ENCODE data around the gene PFDN5.
A peak's percentile ranks its signal among the peaks of the same experiment; 100 is the strongest.

Gene PFDN5

DNA sequence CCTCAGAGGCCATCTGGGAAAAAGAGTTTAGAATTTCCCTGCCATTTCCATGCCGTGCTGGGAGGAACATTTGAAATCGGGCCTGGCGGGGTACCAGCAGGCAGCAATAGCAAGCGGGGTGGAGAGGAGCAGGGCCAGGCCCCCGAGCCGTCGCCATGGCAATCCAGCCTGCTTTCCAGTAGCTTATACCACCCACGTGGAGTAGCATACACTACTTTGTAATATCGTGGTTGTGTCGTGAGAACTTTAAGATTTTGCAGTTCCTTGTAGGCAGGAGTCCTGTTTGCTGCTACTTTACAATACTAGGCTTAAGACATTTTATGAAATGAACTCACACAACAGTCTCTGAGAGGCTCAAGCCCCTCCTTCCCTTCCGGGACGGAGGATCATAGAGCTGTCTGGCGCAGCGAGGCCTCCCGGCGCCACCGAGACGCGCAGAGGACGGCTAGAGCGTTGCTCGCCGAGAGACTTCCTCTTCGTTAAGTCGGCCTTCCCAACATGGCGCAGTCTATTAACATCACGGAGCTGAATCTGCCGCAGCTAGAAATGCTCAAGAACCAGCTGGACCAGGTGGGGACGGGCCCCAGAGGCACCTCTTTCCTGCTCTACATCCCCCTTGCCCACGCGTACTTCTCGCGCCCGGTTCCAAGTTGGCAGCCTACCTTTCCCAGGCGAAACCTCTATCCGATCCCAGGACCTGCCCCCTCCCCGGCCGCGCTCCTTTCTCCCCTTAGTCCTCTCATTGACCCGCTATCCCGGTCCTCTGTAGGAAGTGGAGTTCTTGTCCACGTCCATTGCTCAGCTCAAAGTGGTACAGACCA lies at the start of gene PFDN5:
Gene PFDN5, plus strand, starts transcription at position 473 of the 821 bp plus-strand sequence. Its CDS starts 26 bp downstream, at position 499.
- DNase-seq = peak; percentile 87

DNA sequence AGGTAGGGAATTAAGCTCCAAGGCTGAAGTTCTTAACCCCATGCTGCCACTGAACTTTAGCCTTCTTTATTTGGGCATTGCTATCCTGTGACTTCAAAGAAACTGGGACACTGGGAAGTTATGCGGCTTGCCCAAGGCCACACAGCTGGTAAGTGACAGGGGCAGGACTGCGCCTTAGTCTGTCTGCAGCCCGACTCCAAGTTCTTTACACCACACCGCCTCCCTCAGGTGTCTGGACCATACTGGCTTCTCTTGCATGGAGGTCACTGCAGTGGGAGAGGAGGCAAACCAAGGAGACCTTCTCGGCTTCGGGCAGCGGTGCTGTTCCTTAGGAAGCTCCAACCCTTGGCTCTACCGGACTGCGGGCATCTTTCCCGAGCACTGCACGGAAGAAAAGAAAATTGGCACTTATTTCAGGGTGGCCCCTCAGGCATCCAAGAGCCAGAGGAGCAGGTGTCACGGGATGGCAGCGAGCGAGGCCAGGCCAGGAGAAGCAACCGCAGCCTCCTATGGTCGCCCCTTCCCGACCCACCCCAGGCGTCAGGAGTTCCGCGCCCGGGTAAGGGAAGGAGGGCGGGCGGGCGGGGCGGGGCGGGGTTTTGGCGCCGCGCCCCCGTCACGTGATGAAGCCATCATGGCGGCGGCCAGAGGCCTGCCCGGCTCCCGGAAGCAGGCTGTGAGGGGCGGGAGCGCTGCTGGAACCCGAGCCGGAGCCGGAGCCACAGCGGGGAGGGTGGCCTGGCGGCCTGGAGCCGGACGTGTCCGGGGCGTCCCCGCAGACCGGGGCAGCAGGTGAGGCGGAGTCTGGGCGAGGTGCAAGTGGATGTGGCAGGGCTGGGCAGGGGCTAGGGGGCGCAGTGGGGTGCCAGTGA lies 43.6 kb upstream of the PFDN5 start:
- peak; percentile 80 for DNase-seq

DNA sequence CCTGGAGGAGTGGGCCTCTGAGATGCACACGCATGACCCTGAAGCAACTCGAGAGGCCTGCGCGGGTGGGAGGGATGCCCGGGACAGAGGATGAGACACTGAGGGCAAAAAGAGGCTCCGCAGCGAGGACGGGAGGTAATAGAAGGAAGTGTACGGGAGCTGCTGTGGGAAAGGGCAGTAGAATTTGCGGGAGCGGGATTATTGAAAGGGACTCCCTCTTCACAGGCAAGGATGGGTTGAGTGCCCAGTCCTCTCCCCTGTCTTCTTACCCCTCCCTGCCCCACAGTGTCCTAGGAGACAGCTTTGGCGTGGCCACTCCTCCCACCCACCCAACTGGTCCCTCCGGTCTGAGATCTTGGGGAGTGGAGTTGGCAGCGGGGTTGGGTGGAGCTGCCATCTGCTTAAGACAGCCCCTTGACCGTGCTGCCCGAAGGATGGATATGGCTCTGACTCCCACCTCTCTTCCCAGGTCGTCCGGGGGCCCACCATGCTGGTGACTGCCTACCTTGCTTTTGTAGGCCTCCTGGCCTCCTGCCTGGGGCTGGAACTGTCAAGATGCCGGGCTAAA lies 42.9 kb upstream of the PFDN5 start:
- peak; percentile 41 for DNase-seq

DNA sequence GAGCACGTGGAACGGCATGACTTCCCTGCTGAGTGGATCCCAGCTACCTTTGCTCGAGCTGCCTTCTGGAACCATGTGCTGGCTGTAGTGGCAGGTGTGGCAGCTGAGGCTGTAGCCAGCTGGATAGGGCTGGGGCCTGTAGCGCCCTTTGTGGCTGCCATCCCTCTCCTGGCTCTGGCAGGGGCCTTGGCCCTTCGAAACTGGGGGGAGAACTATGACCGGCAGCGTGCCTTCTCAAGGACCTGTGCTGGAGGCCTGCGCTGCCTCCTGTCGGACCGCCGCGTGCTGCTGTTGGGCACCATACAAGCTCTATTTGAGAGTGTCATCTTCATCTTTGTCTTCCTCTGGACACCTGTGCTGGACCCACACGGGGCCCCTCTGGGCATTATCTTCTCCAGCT lies 42.0 kb upstream of the PFDN5 start:
- DNase-seq = no peak

DNA sequence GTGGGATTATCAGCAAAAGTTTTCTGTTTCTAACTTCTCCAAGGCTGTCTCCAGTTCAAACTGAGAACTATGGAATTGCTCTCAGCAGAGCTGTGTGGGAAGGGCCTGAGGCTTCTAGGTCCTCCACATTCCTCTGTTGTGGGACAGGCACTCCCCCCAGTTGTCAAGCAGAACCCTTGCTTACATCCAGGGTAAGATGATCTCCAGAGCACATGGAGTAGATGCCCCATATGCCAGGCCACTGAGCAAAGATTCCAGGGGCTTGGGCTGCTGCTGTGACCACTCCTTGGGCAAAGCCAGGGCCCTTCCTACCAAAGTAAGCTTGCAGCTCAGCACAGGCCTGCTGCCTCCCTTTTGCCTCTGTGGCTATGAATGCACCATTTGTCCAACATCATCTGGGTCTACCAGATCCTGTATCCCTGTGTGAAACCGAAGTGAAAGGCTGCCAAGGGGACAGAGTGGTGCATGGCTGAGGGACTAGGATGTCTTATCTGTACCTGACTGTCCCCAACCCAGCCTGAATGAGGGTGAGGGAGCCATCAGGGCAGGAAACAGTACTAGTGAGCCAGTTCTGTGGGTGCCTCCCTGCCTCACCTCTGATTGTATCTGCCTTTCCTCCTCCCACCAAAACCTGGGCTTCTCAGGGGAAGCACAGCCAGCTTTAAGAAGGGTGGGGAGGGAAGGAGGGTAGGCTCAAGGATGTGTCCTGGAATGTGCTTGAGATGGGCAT lies 40.4 kb upstream of the PFDN5 start:
- DNase-seq = peak; percentile 30

DNA sequence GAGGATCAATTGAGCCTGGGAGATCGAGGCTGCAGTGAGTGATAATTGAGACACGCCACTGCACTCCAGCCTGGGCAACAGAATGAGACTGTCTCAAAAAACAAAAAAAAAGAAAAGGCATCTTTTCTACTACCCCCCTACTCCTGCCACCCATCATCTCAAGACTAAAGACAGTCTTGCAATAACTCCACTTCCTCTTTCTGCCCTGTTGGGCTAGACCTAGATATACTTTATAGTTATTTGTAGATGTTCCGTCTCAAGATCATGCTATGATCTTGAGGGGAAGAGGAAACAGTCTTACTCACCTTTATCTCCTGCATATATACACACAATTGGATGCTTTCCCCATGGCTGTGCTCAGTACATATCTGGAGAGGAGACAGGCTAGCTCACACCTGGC lies 39.3 kb upstream of the PFDN5 start:
- DNase-seq = no peak

DNA sequence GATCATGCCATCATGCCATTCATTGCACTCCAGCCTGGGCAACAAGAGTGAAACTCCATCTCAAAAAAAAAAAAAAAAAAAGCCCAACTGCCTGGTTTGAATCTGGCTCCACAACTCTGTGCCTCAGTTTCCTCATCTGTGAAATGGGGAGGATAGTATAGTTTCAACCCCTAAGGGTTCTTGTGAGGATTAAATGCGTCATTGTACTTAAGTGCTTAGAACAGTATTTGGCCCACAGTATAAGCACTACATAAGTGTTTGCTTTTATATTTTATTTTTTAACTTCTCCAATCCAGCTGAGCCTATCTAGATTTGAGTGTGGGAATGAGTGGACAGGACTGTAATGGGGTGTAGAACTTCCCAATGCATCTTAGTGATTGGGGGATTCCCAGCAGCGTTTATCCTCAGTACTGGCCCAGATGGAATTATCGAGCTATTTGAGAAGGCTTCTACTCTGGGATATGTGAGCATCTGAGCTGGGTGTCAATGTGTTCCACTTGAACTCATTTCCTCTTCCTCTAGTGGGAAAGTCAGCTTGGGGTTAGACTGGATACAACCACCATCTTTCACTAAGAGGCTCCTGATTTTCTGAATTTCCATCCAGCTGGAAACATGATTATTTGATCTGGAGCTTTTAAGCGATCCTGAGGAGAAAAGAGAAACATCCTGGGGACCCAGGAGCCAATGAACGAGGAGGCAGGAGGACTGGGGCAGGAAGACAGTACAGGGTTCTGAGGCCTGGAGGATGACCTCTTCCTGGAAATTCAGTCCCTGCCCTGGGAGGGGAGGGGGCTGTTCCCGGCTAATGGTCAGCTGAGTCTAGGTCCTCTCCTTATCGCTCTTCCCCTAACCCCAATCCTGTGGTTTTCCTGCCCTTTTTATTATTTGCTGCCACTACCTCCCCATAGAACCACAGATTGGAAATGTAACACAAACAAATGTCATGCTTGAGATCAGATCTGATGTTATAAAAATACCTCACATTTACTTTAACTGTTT lies 36.5 kb upstream of the PFDN5 start:
- no peak for DNase-seq

DNA sequence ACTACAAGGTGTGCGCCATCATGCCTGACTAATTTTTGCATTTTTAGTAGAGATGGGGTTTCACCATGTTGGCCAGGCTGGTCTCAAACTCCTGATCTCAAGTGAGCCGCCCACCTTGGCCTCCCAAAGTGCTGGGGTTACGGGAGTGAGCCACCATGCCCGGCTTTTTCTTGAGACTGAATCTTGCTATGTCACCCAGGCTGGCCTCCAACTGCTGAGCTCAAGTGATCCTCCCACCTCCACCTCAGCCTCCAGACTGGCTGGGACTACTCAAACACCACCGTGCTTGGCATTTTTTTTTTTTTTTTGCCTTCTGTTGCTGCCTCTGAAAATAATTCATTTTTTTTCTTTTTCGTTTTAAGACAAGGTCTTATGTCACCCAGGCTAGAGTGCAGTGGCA lies 35.5 kb upstream of the PFDN5 start:
- no peak for DNase-seq

DNA sequence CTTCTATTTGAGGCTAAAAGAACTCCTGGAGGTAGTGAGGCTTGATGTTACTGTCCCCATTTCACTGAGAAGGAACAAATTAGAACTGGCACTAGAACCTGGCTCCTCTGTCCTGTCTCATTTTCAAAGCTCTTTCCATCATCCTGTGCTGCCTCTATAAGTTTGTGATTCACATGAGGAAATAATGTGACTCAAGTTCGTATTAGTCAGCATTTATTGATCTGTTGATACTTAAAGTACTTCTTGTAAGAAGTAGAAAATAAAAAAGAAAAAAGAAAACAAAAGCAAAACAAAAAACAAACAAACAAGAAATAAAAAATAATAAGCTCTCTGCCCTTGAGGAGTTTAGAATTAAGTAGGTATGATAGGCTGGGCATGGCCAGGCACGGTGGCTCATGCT lies 29.6 kb upstream of the PFDN5 start:
- no peak for DNase-seq

DNA sequence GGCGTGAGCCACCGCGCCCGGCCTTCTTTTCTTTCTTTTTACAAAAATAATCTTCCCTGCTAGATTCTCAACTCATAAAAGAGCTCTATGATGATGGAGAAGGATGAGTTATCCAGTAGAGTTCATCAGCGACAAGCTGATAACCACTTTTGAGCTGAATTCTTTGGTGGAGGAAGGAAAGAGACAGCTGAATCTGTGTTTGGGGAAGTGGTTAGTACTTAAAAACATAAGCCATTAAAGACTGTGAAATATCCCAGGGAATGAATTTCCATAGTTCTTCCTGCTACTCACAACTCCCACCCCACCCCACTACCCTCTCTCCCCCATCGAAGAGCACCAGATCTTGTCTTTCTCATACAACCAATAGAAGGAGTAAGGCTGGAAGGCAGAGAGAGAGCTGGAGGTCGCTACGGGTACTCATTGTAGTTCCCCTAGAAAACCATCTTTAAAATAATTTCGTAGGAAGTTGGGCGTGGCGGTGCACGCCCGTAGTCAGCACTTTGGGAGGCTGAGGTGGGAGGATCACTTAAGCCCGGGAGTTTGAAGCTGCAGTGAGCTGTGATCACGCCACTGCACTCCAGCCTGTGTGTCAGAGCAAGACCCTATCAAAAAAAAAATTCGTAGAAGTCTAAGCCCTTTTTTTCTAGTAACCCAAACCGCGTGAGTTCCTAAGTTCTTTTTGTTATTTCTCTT lies 27.9 kb upstream of the PFDN5 start:
- peak; percentile 63 for DNase-seq

DNA sequence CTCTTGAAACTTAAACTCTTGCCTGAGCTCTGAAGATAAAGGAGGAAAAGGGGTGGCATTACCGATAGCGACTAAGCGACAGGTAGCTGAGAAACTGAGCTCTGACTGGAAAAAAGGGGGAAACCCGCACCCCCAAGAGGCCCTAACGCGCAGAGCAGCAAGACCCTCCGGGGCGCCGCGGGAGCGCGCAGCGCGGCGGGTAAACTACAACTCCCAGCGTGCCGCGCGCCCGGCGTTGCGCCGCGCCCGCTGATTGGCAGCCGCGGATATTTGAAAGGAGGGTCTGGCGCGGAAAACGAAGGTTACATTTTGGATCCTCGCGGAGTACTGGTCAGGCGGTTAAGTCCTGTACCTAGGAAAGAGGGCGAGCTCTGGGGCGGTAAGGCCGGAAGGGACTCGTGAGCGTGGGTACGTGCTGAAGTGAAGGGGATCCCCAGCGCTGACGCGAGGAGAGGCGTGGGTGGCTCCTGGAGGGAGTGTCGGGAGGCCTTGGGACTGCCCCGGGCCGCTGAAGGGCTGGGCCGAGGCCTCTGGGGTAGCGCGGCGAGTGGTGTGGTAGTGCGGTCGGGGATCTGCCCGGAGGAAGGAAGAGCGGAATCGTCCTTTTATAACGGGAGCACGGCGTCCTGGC lies 27.2 kb upstream of the PFDN5 start, which contains the start of gene ESPL1:
Gene ESPL1, plus strand, starts transcription at position 301 of the 631 bp plus-strand sequence. CDS start 468 bp downstream, outside the sequence.
- peak; percentile 92 for DNase-seq

DNA sequence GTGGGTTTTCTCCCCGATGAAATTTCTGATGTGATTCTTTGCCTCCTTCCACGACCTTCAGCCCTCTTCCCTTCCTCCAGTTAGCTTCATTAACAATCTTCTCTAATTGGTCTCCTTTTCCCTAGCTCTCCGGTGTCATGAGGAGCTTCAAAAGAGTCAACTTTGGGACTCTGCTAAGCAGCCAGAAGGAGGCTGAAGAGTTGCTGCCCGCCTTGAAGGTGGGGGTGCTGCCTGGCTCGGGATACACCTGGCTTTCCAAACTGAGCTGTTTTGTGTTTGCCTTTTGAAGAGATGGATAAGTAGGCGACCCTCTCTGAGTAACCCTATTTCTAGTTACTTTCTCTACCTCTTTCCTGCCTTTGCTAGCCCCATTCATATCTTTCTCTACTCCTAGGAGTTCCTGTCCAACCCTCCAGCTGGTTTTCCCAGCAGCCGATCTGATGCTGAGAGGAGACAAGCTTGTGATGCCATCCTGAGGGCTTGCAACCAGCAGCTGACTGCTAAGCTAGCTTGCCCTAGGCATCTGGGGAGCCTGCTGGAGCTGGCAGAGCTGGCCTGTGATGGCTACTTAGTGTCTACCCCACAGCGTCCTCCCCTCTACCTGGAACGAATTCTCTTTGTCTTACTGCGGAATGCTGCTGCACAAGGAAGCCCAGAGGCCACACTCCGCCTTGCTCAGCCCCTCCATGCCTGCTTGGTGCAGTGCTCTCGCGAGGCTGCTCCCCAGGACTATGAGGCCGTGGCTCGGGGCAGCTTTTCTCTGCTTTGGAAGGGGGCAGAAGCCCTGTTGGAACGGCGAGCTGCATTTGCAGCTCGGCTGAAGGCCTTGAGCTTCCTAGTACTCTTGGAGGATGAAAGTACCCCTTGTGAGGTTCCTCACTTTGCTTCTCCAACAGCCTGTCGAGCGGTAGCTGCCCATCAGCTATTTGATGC lies 26.4 kb upstream of the PFDN5 start:
- no peak for DNase-seq

DNA sequence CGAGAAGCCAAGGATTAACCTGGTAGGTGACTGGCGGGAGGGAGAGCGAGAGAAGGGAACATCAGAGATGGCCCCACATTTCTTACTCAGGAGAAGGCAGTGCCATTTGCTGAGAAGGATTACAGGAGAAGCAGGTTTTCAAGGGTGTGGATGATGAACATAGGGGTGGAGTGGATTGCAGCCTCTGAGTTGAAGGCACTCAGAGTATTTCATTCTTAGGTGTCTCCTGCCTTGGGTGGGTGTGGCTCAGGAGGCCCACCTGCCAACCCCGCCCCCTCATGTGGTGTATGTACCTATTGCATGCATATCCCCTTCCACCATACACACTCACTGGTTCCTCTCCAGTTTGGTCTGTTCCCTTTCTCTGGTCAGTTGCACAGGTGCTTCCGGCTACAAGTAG lies 20.9 kb upstream of the PFDN5 start:
- no peak for DNase-seq

DNA sequence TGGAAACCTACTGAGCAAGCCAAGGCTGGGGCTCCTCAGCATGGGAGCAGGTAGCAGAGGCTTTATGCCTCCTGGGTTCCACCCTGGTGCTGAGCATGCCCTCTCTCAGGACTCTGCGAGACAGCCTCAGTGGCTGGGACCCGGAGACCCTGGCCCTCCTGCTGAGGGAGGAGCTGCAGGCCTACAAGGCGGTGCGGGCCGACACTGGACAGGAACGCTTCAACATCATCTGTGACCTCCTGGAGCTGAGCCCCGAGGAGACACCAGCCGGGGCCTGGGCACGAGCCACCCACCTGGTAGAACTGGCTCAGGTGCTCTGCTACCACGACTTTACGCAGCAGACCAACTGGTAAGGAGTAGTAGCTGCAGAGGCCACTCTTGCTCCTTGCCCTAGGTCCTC lies 18.8 kb upstream of the PFDN5 start:
- no peak for DNase-seq

DNA sequence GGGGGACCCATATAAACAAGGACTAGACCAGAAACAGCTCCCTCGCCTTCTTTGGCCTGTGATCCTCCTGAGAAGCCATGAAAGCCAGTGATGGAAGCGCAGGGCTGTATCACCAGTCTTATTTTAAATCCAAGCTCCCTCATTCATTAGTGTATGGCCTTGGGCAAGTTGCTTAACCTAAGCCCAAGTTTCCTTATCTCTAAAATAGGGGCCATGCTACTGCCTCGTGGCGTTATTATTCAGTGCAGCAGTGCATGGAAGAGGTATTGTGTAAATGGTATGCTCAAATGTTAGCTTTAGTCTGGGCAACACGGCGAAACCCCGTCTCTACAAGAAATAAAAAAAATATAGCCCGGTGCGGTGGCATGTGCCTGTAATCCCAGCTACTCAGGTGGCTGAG lies 17.4 kb upstream of the PFDN5 start:
- DNase-seq = no peak

DNA sequence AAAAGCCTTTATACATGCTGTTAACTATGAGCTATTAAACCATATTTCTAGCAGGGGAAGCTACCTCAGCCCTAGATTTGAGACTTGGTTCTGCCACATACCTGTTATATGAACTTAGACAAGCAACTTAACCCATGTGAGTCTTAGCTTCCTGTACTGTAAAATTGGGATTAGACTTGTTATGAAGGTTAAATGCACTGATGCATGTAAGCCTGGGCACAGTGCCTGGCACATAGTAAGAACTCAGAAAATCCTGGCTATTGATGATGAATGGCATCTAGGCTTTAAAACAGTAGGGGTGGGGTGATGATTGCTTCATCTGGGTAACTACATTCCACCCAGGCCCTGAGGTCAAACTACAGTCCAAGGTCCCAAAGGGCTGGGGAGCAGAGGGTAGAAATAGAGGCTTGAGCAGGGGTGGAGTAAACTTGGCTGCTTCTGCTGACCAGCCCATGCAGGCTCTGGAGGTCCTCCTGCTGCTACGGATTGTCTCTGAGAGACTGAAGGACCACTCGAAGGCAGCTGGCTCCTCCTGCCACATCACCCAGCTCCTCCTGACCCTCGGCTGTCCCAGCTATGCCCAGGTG lies 16.0 kb upstream of the PFDN5 start:
- no peak for DNase-seq

DNA sequence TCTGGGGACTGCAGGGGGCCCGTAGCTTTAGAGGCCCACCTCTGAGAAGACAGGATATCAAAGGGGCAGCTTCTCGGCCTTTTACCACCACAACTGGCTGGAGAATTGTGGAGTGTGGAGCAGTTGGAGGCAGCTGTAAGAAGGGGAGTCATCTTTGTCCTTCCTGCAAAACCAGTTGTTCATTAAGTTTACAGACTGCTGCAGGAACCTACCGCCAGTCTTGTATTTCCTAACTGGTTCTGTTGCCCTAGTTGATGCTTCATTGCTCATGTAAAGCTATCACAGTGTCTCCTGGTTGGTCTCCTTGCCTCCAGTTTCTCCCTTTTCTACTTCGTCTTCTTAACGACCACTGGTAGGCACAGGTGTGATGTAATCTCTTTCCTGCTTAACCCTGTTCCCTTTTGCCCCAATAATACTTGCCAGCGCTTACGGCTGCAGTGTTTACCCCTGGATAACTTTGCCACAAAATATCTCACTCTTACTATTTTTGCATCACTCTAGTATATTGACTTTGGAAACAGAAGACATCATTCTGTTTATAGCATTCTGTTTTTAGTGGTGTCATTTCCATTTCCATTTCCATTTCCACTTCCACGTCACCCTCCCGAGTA lies 15.3 kb upstream of the PFDN5 start:
- DNase-seq = no peak

DNA sequence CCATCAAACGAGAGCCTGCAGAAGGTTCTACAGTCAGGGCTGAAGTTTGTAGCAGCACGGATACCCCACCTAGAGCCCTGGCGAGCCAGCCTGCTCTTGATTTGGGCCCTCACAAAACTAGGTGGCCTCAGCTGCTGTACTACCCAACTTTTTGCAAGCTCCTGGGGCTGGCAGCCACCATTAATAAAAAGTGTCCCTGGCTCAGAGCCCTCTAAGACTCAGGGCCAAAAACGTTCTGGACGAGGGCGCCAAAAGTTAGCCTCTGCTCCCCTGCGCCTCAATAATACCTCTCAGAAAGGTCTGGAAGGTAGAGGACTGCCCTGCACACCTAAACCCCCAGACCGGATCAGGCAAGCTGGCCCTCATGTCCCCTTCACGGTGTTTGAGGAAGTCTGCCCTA lies 8.9 kb upstream of the PFDN5 start:
- DNase-seq = no peak
